HG02981 (cell line): ENCODE measurements around the gene KLK3.

Experiments used
- ATAC-seq: cut with Tn5 transposase; IDR thresholded peaks from one replicate; pipeline ENCODE4 v1.9.1; 2021; ENCODE audit warnings: mild to moderate bottlenecking, moderate library complexity; ENCODE audit not compliant: unreplicated experiment

KLK3 gene

DNA sequence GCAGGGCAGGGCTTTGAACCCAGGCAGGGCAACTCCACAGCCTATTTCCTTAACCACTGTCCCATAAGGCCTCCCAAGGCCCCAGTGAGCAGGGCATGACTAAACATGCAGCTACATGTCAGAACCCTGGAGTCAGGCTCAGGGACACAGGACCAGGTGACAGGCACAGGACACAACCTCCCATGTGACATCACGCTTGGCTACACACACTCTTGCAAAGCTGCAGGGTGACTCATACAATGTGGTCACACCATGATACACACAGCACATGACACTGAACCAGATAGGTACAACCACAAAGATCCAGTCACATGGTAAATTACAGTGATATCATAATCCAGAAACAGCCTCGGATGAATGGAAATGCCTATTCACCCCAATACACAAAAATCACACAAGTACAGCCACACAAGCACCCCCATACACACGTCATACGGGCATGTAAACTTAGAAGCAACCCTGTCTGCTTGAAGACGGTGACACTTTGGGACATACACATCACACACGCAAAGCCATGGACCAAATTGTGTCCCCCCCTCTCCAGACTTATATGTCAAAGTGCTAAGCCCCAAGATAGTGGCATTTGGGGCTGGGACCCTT is 42.0 kb downstream of the KLK3 start:
- ATAC-seq: peak; percentile 78

DNA sequence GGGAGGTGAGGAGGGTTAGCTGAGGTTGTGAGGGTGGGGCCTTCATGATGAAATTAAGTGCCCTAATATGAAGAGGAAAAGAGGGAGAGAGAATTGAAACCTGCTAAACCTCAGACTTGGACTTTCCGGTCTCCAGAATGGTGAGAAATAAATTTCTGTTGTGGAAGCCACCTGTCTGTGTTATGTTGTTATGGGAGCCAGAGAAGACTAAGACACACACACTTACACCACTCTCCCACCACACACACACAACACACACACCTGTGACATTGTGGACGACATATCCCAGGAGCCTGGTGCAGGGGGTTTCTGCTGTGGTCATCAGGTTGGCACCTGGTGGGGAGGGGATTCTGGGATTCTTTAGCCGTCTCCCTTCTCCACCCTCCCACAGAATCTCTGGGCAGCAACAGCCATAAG is 42.5 kb downstream of the KLK3 start:
- ATAC-seq: peak; percentile 37

DNA sequence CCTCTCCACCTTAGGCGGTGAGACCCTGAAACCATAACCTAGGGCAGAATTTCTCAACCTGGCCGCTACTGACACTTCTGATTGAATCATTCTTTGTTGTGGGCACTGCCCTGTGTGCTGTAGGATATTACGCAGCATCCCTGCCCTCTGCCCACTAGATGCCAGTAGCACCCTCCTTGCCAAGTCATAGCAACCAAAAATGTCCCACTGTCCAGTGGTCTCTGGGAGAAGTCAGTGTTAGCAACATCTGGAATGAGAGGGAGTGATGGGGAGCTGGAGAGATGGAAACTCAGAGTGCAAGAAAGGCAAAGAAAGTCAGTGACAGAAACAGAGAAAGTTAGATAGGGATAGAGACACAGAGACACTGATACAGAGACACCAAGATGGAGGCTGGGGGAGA is 42.9 kb downstream of the KLK3 start:
- ATAC-seq: no peak

DNA sequence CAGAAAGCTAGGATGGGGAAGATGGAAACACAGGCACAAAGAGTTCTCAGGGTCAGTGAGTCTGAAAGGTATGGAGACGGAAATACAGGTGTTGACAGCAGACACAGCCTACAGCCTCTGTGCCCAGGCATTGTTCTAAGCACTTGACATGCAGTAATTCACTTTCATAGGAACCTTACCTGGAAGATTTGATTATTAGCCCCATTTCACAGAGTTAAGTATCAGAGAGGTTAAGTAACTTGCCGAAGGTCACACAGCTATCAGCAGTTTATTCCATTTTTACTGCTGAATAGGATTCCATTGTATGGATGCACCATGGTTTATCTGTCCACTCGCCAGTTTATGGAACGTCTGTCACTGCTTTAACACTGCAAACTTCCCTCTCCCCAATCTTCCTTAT is 43.3 kb downstream of the KLK3 start:
- no peak for ATAC-seq

DNA sequence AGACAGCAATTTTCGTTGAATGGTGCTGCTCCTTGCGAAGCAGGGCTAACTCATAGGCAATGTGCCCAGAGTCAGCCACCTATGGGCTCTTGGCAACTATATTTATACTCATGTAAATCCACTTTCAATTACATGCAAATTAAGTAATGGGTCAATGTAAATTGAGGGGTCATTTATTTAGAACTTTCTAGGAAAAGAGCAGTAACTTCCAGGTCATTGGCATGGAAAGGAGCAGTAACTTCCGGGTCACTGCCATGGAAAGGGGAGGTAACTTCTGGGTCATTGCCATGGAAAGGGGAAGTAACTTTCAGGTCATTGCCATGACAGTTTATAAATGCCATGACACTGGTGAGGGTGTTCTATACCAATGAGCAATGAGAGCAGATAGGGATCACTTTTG is 44.9 kb downstream of the KLK3 start:
- no peak for ATAC-seq

DNA sequence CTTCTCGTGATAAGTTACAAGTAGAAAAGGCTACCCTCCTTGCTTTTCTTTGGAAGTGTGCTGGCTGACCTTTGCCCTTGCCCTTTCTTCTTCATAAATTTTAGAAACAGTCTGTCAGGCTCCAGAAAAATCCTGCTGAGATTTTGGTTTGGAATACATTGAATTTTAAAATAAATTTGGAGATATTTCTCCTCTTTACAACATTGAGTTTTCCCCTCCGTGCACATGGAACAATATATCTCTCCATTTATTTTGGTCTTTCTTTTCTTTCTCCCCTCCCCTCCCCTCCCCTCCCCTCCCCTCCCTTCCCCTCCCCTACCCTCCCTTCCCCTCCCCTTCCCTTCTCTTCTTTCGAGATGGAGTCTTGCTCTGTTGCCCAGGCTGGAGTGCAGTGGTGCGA is 47.9 kb downstream of the KLK3 start:
- no peak for ATAC-seq

DNA sequence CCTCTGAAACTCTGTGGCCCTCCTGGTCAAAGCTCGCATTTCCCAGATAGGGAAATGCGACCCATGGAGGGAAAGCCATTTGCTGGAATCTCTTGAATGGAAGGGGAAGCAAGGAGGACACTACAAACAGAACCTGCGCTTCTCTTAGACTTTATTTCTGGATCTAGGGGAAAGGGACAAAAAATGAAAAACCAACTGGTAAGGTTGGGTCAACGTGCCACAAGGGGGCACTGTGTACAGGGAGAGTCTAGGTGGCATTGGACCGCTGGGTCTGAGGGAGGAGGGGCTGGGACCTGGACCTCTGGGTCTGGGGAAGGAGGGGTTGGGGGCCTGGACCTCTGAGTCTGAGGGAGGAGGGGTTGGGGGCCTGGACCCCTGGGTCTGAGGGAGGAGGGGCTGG is 51.5 kb downstream of the KLK3 start:
- ATAC-seq: no peak

DNA sequence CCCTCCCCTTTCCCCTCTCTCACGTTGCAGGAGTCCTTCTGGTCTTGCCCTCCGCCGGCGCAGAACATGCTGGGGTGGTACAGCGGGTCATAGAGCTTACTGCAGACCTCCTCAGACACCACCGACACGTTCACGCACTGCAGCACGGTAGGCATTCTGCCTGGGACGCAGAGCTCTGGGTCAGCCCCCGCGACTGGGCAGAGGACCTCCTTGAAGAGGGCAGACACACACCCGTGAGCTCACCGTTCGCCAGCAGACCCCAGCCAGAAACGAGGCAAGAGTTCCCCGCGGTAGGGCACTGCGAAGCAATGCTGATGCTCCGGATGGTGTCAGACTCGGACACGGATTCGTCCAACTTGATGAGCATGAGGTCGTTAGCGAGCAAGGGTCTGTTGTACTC is 53.6 kb downstream of the KLK3 start:
- ATAC-seq: no peak

DNA sequence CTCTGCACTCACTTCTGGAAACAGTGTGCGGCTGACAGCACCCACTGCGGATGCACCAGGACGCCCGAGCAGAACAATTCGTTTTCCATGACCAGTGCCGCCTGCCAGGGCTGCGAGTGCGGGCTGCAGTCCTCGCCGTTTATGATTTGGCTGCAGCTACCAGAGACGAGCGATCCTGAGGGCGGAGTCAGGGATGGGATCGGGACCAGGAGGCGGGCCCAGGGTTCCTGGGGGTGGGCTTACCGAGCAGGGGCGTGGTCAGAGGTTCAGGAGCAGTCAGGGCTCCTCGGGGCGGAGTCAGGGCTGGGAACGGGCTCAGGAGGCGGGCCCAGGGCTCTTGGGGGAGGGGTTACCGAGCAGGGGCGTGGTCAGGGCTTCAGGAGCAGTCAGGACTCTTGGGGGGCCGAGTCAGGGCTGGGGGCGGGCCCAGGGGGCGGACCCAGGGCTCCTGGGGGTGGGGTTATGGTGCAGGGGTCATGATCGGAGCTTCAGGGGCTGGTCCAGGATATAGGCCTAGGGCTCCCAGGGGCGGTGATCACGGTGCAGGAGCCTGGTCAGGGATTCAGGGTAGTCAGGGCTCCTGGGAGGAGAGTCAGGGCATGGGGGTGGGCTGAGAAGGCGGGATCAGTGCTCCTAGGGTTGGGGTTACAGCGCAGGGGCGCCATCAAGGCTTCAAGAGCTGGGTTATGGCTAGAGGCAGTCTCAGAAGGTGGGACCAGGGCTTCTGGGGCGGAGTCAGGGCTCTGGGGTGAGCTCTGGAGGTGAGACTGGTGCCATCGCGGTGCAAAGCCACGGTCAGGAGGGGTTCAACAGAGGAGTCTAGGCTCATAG is 54.7 kb downstream of the KLK3 start:
- no peak for ATAC-seq
